Osteoblast (primary cell): ENCODE results near the gene ADGRD1. TPM values are rescaled to one million over a fixed set of nuclear protein-coding genes. Genes with fewer than 3 reads are reported as not detected.

Source experiments
- DNase-seq: peaks from one replicate; pipeline ENCODE4 v3.0.0; 2011; ENCODE audit warnings: low spot score, mixed read lengths; ENCODE audit not compliant: insufficient read length; ENCODE audit errors: missing footprints
- H2AFZ ChIP-seq: 2 replicates; pipeline ENCODE4 v1.6.0; 2011; ENCODE audit warnings: mild to moderate bottlenecking, low read length
- H3K27ac ChIP-seq: 2 replicates; pipeline ENCODE4 v1.5.1; 2011; ENCODE audit warnings: mild to moderate bottlenecking, low read depth, low read length, moderate library complexity
- H3K27me3 ChIP-seq: 2 replicates; pipeline ENCODE4 v1.6.0; 2012; ENCODE audit warnings: mild to moderate bottlenecking, control low read depth, inconsistent platforms, low read length, moderate library complexity; ENCODE audit not compliant: insufficient read depth
- H3K36me3 ChIP-seq: 2 replicates; pipeline ENCODE4 v1.5.1; 2011; ENCODE audit warnings: mild to moderate bottlenecking, low read length, control low read depth, moderate library complexity; ENCODE audit not compliant: insufficient read depth
- H3K4me1 ChIP-seq: 2 replicates; pipeline ENCODE4 v1.5.1; 2011; ENCODE audit warnings: mild to moderate bottlenecking, low read length, control low read depth, moderate library complexity; ENCODE audit not compliant: insufficient read depth
- H3K4me2 ChIP-seq: 2 replicates; pipeline ENCODE4 v1.6.0; 2011; ENCODE audit warnings: mild to moderate bottlenecking, low read length; ENCODE audit not compliant: insufficient read depth
- H3K4me3 ChIP-seq: fragments of 200-600 bp; sonication (generic); 3 replicates; pipeline ENCODE4 v1.5.1; 2012; ENCODE audit warnings: mild to moderate bottlenecking, low read length, inconsistent platforms; ENCODE audit not compliant: insufficient read depth
- H3K79me2 ChIP-seq: 2 replicates; pipeline ENCODE4 v1.6.0; 2012; ENCODE audit warnings: mild to moderate bottlenecking, low read length, control low read depth, inconsistent platforms; ENCODE audit not compliant: insufficient read depth
- H3K9me3 ChIP-seq: 2 replicates; pipeline ENCODE4 v1.5.1; 2011; ENCODE audit warnings: low read depth, low read length, control low read depth
- H4K20me1 ChIP-seq: 2 replicates; pipeline ENCODE4 v1.6.0; 2012; ENCODE audit warnings: mild to moderate bottlenecking, low read length, control low read depth; ENCODE audit not compliant: insufficient read depth
- CTCF ChIP-seq: IDR thresholded peaks from 2 replicates; pipeline ENCODE4 v1.5.1; 2011; ENCODE audit warnings: mild to moderate bottlenecking, low read depth, low read length, moderate library complexity; ENCODE audit errors: extremely low read depth
- total RNA-seq: library from RNA; depleted of rRNA; stranded (reverse); fragments of >200 nt; gene quantifications from 2 replicates; pipeline ENCODE4 v1.2.3, GENCODE V29; 2012

The ADGRD1 gene
- total RNA-seq, 1 donor, result 0.72 TPM

- Histone ChIP-seq H3K4me1 (no peaks in the 10 kb centered on the region), H3K27me3 (peaks cover 8% of the 10 kb centered on the region), H3K36me3 (no peaks in the 10 kb centered on the region), H3K9me3 (no peaks in the 10 kb centered on the region), H3K4me3 (no peak overlapping the region), H4K20me1 (no peaks in the 10 kb centered on the region), H3K79me2 (no peaks in the 10 kb centered on the region), H3K27ac (no peak overlapping the region), H2AFZ (no peak overlapping the region), H3K4me2 (no peak overlapping the region)
- no peak for TF ChIP-seq CTCF
- no peak for DNase-seq
Observed at GRCh38 chr12:130919086-130919485, 34.6 kb upstream of the ADGRD1 start.

GRCh38 chr12:130920119-130920703 lies 33.5 kb upstream of the ADGRD1 start:
- no peaks in the 10 kb centered on the region for H3K79me2 ChIP-seq
- H3K27me3 ChIP-seq, result peaks cover 8% of the 10 kb centered on the region
- H3K4me2 ChIP-seq, result no peak overlapping the region
- no peaks in the 10 kb centered on the region for H3K36me3 ChIP-seq
- no peaks in the 10 kb centered on the region for H3K9me3 ChIP-seq
- H2AFZ ChIP-seq, result no peak overlapping the region
- DNase-seq, result no peak
- H3K27ac ChIP-seq, result no peak overlapping the region
- no peak overlapping the region for H3K4me3 ChIP-seq
- H4K20me1 ChIP-seq, result no peaks in the 10 kb centered on the region
- no peak for TF ChIP-seq CTCF
- H3K4me1 ChIP-seq, result no peaks in the 10 kb centered on the region

- Histone ChIP-seq H3K27me3 (peaks cover 7% of the 10 kb centered on the region), H4K20me1 (no peaks in the 10 kb centered on the region), H2AFZ (no peak overlapping the region), H3K27ac (no peak overlapping the region), H3K4me2 (no peak overlapping the region), H3K9me3 (no peaks in the 10 kb centered on the region), H3K4me3 (no peak overlapping the region), H3K4me1 (no peaks in the 10 kb centered on the region), H3K79me2 (no peaks in the 10 kb centered on the region), H3K36me3 (no peaks in the 10 kb centered on the region)
- TF ChIP-seq CTCF, result no peak
- no peak for DNase-seq
Observed at GRCh38 chr12:130920723-130921381, 32.9 kb upstream of the ADGRD1 start.

- no peak overlapping the region for H2AFZ ChIP-seq
- H3K4me2 ChIP-seq, result no peak overlapping the region
- no peaks in the 10 kb centered on the region for H3K9me3 ChIP-seq
- no peak for TF ChIP-seq CTCF
- H3K4me3 ChIP-seq, result no peak overlapping the region
- no peak for DNase-seq
- H3K27me3 ChIP-seq, result no peaks in the 10 kb centered on the region
- H3K79me2 ChIP-seq, result no peaks in the 10 kb centered on the region
- H3K36me3 ChIP-seq, result no peaks in the 10 kb centered on the region
- no peak overlapping the region for H3K27ac ChIP-seq
- no peaks in the 10 kb centered on the region for H3K4me1 ChIP-seq
- no peaks in the 10 kb centered on the region for H4K20me1 ChIP-seq
Observed at GRCh38 chr12:130922511-130922953, 31.2 kb upstream of the ADGRD1 start.
